ENCODE measurements around the gene CRELD1. TPM values are rescaled to one million over a fixed set of nuclear protein-coding genes. Genes with fewer than 3 reads are reported as not detected.

CRELD1 gene
- total and polyA plus RNA-seq, 9 of the 15 experiments (the other 6 are each of a cell fraction or from before 2014, with no cell fraction given): 3.3 to 25.8 (median 16.5) TPM

GRCh38 chr3:9951962-9952805, 18.6 kb downstream of the CRELD1 start, which contains the start of gene PRRT3 (continued):
- no peak for TF ChIP-seq BMI1 (IDR thresholded peaks at IDR 0.05; ENCODE audit: low read length)
- 0 out of 2 replicates have a peak, but pooled peaks have one; percentile 31 for TF ChIP-seq KLF13 (tag; IDR thresholded peaks at IDR 0.05; ENCODE audit: borderline replicate concordance, low read depth)
- TF ChIP-seq PCBP2 (IDR thresholded peaks at IDR 0.05; ENCODE audit: low read depth, low read length, poor library complexity, severe bottlenecking): no peak
- TF ChIP-seq ZNF174 (CRISPR knock-in tag; IDR thresholded peaks at IDR 0.05): no peak
- peak; percentile 21; the same call in 1 of the 2 replicates for TF ChIP-seq BRD4 (IDR thresholded peaks at IDR 0.05)
- TF ChIP-seq MAFG (tag; conservative IDR thresholded peaks at IDR 0.05): no peak
- peak; percentile 94; the same call in 1 of the 2 replicates for TF ChIP-seq CBX1 (IDR thresholded peaks at IDR 0.05; ENCODE audit: low read depth)
- TF ChIP-seq NFE2L1 (tag; IDR thresholded peaks at IDR 0.05; ENCODE audit: borderline replicate concordance, low read depth): no peak
- TF ChIP-seq TAF1 (IDR thresholded peaks at IDR 0.05; ENCODE audit: control insufficient read depth, extremely low read depth, insufficient read depth, low read length, severe bottlenecking): peak; percentile 32
- peak; percentile 3 for TF ChIP-seq ZNF146 (CRISPR knock-in tag; IDR thresholded peaks at IDR 0.05; ENCODE audit: unreplicated experiment)
- no peak for TF ChIP-seq MYC (IDR thresholded peaks at IDR 0.05; ENCODE audit: low read depth, low read length)
- TF ChIP-seq MYC (CRISPR knock-in tag; IDR thresholded peaks at IDR 0.05; ENCODE audit: borderline replicate concordance, low read depth): no peak
- TF ChIP-seq ZNF165 (CRISPR knock-in tag; IDR thresholded peaks at IDR 0.05; ENCODE audit: borderline replicate concordance): no peak
- TF ChIP-seq GTF2B (IDR thresholded peaks at IDR 0.05; ENCODE audit: extremely low read depth, insufficient read length): no peak
- no peak for TF ChIP-seq U2AF2 (optimal IDR thresholded peaks at IDR 0.05; ENCODE audit: low read depth, low read length)
- TF ChIP-seq ZNF124 (CRISPR knock-in tag; IDR thresholded peaks at IDR 0.05): peak; percentile 79; the same call in 1 of the 2 replicates
- TF ChIP-seq NFRKB (IDR thresholded peaks at IDR 0.05; ENCODE audit: low read depth): no peak
- 0 out of 2 replicates have a peak, but pooled peaks have one; percentile 80 for TF ChIP-seq ZNF282 (CRISPR knock-in tag; IDR thresholded peaks at IDR 0.05)
- no peak for TF ChIP-seq ILF3 (IDR thresholded peaks at IDR 0.05; ENCODE audit: borderline replicate concordance)
- no peak for TF ChIP-seq MED1 (CRISPR knock-in tag; IDR thresholded peaks at IDR 0.05; ENCODE audit: borderline replicate concordance)
- no peak for TF ChIP-seq HBP1 (CRISPR knock-in tag; IDR thresholded peaks at IDR 0.05)
- TF ChIP-seq MLLT1 (IDR thresholded peaks at IDR 0.05): peak in 1 of 2 experiments; percentile 99; a peak in 2 of 4 replicates
- no peak for TF ChIP-seq ZNF766 (CRISPR knock-in tag; conservative IDR thresholded peaks at IDR 0.05)
- no peak for TF ChIP-seq NR3C1 (CRISPR knock-in tag; IDR thresholded peaks at IDR 0.05)
